Jurkat, Clone E6-1 (cell line): ENCODE data around the gene ACAP2.
"Not testable (repeated sequence)": the region's sequence is repeated elsewhere in the genome, so short reads cannot be mapped to it uniquely, and the experiment has no call there.

Source experiments
- DNase-seq: peaks from one replicate; pipeline ENCODE4 v3.0.0-alpha.2; 2011; ENCODE audit warnings: low read depth, low spot score
- H3K4me3 ChIP-seq: 2 replicates; pipeline ENCODE4 v1.5.1; 2011; ENCODE audit warnings: mild to moderate bottlenecking, low read length, control low read depth, moderate library complexity

Gene ACAP2

GRCh38 chr3:195397524-195397923, 45.3 kb downstream of the ACAP2 start:
- DNase-seq, result no peak
- H3K4me3 ChIP-seq, result no peak overlapping the region

GRCh38 chr3:195395208-195395816, 47.5 kb downstream of the ACAP2 start:
- no peak for DNase-seq
- H3K4me3 ChIP-seq, result no peak overlapping the region

DNA sequence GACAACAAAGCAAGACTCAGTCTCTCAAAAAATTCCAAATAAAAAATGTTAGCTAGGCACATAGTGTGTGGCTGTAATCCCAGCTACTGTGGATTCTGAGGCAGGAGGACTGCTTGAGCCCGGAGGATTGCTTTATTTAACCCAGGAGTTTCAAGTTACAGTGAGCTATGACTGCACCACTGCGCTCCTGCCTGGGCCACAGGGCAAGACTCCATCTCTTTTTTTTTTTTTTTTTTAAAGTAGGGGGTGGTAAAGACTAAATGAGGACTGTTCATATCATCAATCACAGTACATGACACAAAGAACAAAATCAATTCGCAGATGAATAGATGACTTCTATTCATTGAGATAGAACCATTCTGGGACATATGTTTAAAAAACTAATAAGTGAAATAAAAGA, 48.1 kb downstream of the ACAP2 start:
- DNase-seq, result no peak

GRCh38 chr3:195394024-195394423, 48.8 kb downstream of the ACAP2 start:
- H3K4me3 ChIP-seq, result no peak overlapping the region
- no peak for DNase-seq

More for the DNA sequence above, 48.1 kb downstream of the ACAP2 start:
- H3K4me3 ChIP-seq, result no peak overlapping the region

- DNase-seq, result no peak
- H3K4me3 ChIP-seq, result no peak overlapping the region
Measured at GRCh38 chr3:195388380-195388779, 54.4 kb downstream of the ACAP2 start.

GRCh38 chr3:195386739-195387138, 56.1 kb downstream of the ACAP2 start:
- DNase-seq, result no peak
- H3K4me3 ChIP-seq, result no peak overlapping the region

DNA sequence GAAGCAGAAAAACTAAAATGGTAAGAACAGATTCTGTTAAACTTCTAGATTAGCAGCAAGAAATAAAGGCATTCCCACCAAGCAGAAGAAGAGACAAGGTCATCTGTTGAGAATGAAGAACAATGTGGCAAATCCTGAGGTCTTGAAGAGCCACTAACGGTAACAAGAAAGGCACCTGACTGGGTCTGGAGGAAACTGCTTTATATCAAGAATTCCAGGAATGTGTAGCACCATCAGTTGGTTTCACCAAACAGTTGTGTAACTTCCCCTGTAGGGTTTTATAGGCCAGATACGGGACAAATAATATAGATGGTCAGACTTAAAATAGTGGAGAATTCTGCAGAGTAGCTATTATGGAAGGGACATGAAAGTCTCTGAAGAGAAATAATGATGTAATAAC, 57.3 kb downstream of the ACAP2 start:
- no peak for DNase-seq
- H3K4me3 ChIP-seq, result no peak overlapping the region

DNA sequence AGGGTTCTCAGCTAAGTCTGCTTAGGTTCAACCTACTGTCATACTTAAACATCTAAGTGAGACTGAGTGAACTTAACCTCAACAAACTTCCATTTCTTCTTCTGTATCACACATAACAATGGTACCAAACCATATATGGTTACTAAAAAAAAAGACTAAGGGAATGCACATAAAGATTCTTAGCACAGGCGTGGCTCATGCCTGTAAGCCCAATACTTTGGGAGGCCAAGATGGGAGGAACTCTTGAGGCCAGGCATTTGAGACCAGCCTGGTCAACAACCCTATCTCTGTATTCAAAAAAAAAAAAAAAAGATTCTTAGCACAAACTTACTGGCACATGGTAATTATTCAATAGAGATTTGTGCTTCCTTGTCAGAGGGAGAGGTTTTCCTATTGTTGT, 57.9 kb downstream of the ACAP2 start:
- H3K4me3 ChIP-seq, result no peak overlapping the region
- no peak for DNase-seq

DNA sequence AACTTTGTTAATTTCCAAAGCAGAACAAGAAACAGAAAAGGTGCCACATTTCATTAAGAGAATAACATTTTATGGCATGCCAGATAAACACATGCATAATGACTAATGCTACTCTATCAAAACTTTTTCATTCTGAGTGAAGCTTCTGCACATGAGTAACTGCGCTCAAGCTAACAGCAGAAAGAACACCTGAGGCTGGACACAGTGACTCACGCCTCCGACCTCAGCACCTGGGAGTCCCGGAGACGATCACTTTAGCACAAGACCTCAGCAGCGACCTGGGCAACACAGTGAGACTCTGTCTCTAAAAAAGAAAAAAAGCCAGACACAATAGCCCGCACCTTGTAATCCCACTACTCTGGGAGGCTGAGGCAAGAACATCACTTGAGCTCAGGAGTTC, 70.6 kb downstream of the ACAP2 start:
- no peak for DNase-seq
- no peak overlapping the region for H3K4me3 ChIP-seq

DNA sequence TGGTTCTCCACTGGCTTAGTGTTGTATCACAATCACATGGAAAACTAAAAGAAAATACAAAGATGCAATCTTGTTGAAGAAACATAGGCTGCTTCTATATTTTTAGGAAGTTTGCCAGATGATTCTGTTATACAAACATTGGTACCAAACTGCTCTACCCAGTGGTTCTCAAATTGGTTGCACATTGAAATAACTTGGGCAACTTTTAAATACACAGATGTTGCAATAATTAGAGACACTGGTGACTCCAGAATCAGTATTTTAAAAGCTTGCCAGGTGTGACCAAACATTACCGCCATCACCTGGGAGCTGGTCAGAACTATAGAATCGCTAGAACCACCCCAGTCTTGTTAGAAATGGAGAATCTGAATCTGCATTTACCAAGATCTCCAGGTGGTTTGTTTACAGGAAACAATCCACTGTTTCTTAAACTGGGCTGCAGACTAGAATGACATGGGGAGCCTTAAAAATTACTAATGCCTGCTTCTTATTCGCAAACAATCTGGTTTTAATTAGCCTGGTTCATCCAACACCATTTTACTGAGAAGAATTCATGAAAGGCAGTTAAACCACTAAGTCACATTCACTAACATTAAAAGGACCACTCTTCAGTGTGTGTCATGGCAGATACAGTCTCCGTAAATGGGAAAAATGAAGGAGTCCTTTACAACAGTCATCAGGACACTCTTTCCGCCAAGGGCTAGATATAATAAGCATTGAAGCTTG, 76.5 kb downstream of the ACAP2 start:
- no peak for DNase-seq
- H3K4me3 ChIP-seq, result no peak overlapping the region

DNA sequence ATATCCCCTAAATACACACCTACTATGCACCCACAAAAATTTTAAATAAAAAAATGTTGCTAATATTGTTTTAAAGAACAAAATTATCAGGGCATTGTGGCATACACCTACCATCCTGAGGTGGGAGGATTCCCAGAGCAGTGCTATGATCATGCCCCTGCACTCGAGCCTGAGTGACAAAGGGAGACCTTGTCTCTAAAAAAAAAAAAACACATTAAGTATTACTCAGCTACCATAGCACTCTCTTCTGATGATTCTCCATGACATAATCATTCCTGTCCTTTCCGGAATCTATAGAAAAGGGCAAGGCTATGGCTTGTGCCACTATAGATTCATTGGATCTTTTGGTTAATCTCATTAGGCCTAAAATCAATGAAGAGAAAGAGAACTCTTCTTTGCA, 77.4 kb downstream of the ACAP2 start:
- no peak for DNase-seq
- no peak overlapping the region for H3K4me3 ChIP-seq

DNA sequence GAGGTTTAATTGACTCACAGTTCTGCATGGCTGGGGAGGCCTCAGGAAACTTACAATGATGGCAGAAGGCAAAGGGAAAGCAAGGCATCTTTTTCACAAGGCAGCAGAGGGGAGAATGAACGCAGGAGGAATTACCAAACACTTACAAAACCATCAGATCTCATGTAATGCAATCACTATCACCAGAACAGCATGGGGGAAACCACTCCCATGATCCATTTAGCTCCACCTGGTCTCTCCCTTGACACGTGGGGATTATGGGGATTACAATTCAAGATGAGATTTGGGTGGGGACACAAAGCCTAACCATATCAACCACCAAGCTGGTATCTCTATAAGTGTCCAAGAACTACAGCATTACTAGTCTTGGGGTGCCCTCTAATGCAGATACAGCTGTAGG, 85.0 kb downstream of the ACAP2 start:
- not testable (repeated sequence) for DNase-seq

DNA sequence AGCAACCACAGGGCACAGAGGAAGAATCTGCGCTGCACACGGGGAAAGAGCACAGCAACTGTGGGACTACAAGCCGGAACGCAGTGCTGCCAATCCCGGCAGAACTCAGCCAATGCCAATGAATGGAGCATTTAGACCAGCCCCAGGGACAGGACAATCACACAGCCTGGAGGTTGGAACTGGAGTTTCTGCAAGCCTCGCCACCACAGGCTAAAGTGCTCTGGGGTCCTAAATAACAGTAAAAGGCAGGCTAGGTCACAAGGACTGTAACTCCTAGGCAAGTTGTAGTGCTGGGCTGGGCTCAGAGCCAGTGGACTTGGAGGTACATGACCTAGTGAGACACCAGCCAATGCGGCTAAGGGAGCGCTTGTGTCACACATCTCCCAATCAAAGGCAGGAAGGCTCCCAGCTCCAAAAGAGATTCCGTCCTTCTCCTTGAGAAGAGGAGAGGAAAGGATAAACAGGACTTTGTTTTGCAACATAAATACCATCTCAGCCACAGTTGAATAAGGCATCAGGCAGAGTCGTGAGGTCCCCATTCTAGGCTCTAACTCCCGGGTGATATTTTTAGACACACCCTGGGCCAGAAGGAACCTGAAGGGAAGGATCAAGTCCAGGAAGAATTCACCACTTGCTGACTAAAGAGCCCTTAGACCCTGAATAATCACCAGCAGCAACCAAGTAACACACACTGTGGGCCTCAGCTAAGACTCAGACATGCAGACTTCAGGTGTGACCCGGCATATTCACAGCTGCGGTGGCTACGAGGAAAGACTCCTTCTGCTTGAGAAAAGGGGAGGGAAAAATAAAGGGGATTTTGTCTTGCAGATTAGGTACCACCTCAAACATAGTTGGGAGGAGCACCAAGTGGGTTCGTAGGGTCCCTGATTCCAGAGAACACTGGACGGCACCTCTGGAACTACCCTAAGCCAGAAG, 86.4 kb downstream of the ACAP2 start:
- H3K4me3 ChIP-seq, result no peak overlapping the region
- DNase-seq, result no peak

More for the DNA sequence above, 85.0 kb downstream of the ACAP2 start:
- not testable (repeated sequence) for H3K4me3 ChIP-seq

DNA sequence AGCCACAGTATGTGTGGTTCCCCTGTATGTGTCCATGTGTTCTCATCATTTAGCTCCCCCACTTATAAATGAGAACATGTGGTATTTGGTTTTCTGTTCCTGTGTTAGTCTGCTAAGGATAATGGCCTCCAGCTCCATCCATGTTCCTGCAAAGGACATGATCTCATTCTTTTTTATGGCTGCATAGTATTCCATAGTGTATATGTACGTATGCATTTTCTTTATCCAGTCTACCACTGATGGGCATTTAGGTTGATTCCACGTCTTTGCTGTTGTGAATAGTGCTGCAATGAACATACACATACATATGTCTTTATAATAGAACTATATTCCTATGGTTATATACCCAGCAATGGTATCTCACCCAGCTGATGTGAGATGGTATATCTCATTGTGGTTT, 88.8 kb downstream of the ACAP2 start:
- DNase-seq, H3K4me3 ChIP-seq: not testable (repeated sequence)

GRCh38 chr3:195352895-195353488, 89.8 kb downstream of the ACAP2 start:
- DNase-seq, result no peak
- H3K4me3 ChIP-seq, result no peak overlapping the region

GRCh38 chr3:195348426-195349115, 94.2 kb downstream of the ACAP2 start:
- H3K4me3 ChIP-seq, result no peak overlapping the region
- no peak for DNase-seq

GRCh38 chr3:195337747-195338146, 105.1 kb downstream of the ACAP2 start:
- H3K4me3 ChIP-seq, result no peak overlapping the region
- DNase-seq, result no peak

- H3K4me3 ChIP-seq, result no peak overlapping the region
- DNase-seq, result no peak
Measured at GRCh38 chr3:195334967-195335366, 107.9 kb downstream of the ACAP2 start.

GRCh38 chr3:195319060-195319459, 123.8 kb downstream of the ACAP2 start:
- no peak for DNase-seq
- no peak overlapping the region for H3K4me3 ChIP-seq
